Erythroblast (primary cell): ENCODE results near the gene TRAF2.

Experiments
- DNase-seq, 2 experiments: peaks; one replicate each; lab custom pipeline; 2025; lab: John Stamatoyannopoulos, UW
- GATA1 ChIP-seq: IDR thresholded peaks from 2 replicates; pipeline ENCODE4 v1.6.1; 2011; ENCODE audit warnings: low read depth, mild to moderate bottlenecking, control low read depth, low read length, moderate library complexity
- POLR2A ChIP-seq: IDR thresholded peaks from 2 replicates; pipeline ENCODE4 v1.6.1; 2011; ENCODE audit warnings: mild to moderate bottlenecking, low read length

The TRAF2 gene

DNA sequence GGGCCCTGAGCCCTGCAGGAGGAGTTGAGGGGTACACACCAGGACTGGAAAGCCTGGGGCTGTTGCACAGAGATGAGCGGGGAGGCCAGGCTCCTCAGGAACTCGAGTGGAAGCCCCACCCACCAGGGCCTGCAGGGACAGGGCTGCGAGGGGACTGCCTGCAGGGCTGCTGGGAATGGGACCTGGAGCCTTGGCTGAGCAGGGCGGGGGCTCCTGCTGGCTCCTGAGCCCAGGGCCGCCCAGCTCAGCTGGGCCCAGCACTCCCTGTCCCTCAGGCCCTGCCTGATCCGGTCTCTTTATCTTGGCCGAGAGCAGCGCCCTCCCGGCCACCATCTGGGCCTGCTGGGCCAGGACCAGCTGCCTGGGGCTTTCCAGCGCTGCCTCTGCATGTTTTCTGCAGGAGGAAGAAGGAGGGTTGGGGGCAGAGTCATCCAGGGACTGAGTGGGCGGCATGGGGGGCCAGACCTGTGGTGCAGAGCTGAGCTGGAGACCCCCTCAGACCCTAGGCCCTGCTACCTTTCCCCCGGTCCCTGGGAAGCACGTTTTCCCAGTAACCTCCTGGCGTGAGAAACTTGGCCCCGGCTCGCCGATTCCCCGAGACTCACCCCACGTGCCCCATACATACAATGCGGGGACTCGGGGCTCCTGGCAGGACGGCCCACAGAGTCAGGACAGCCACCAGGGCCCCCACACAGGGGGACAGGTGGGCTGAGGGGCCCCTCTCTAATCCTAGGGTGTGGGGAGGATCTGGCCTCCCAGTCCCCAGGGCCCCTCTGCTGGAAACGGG, 75.2 kb downstream of the TRAF2 start:
- DNase-seq: no peak
- no peak for TF ChIP-seq GATA1

DNA sequence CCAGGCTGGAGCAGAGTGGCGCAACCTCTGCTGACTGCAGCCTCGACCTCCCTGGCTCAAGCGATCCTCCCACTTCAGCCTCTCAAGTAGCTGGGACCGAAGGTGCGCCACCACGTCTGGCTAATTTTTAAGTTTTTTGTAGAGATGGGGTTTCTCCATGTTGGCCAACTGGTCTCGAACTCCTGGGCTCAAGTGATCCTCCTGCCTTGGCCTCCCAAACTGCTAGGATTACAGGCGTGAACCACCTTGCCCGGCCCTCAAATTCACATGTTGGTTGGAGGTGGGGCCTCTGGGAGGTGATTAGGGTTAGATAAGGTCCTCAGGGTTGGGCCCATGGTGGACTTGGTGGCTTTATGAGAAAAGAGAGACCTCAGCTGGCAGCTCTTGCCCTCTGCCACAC, 75.8 kb downstream of the TRAF2 start:
- no peak for DNase-seq

DNA sequence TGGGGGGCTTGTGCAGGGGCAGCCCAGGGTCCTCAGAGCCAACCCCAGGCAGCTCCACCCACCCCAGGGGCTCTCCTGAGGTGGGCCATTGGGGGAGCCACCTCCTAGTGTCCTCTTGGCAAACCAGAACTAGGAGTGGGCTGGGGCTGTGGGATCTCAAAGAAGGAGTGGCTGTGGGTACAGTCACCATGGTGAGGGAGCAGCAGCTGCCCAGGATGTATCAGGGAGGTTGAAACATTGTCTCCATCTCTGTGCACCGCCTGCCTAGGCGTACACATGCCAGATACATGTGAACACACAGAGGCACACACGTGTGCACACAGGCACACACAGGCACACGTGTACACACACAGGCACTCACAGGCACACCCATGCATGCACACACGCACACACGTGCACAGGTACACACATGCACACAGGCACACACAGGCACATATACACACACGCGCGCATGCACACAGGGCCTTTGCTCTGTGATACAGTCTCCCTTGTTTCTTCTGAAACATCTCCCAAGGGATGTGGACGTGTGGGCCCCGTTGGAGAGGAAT, 76.5 kb downstream of the TRAF2 start:
- no peak for TF ChIP-seq GATA1
- TF ChIP-seq POLR2A: no peak
- DNase-seq: no peak

More for the DNA sequence above, 75.8 kb downstream of the TRAF2 start:
- no peak for TF ChIP-seq GATA1

DNA sequence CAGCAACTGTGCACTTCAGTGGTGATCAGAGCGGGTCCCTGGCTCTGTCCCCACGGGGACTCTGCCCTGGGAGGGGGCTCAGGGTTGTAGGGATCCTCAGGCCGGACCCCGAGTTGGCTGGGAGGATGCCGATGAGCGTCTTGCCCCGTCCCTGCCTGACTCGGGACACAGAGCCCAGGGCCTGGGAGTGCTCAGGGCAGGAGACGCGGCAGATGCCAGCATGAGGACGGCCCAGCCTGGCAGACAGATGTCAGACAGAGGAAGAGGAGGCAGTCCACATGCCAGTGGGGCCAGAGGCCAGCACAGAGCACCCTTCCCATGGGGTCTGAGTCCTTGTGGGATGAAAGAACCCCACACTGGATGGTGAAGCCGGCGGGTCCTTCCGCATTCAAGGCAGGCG, 77.0 kb downstream of the TRAF2 start:
- DNase-seq: no peak
- TF ChIP-seq POLR2A: no peak

DNA sequence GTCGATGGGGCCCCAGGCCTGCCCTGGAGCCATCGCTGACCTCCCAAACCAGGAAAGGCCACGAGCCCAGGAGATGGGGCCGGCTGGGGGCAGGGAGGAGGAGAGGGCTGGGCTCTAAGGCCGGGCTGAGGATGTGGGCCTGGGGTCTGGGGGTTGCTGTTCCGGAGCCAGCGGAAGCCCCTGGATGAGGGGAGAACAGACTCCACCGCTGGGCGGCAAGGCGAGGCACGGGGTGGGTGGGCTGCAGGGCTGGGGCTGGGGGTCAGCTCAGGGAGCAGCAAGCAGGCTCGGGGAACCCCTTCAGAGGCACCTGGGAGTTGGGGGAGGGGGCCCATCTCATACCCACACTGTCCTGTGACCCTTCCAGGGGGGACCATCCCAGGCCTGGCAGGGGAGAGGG, 77.4 kb downstream of the TRAF2 start:
- DNase-seq: no peak
- no peak for TF ChIP-seq POLR2A
- no peak for TF ChIP-seq GATA1

DNA sequence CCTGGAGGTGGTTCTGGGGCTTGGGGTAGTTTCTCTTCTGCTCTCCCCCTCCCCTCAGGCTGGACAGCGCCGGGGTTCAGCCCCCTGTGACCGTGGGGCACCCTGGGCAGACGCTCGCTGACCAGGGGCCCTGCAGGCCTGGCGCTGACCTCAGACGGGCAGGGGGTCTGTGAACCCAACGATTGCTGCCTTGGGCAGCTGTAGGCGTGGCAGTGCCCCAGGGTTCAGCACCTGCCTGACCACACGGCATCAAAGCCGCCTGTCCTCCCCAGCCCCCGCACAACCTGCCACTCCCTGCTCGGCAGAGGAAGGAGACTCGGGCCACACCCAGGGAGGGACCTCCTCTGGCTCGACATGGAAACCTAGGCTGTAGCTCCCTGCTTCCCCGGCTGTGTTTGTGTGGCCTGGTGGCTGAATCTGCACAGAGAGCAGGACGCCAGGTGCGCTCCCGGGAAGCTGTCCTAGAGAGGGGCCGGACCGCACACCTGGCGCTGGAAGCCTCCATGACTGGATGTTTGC, 77.9 kb downstream of the TRAF2 start:
- peak in 1 of 2 experiments; percentile 29 for DNase-seq
- TF ChIP-seq POLR2A (no peak), GATA1 (no peak)

DNA sequence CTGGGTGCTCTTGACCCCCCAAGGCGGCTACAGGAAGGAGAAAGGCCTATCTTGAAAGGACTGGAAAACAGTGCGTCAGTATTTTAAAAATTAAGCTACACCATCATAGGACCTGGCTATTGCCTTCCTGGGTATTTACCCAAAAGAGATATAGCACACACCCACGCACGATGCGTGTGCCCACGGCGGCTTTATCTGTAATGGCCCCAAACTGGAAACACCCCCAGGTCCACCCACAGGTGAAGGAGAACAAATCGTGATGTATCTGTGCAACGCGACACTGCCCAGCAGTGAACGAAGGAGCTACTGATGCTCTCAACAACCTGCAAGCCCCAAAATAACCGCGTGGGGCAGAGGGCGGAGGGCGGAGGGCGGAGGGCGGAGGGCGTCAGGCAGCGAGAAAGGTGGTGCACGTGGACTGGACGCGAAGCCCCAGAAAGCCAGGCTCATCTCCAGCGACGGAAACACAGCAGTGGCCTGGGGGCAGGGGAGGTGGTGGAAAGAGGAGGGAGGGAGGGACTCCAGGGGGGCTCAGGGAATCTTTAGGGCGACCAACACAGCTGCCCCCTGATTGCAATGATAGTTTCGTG, 78.6 kb downstream of the TRAF2 start:
- DNase-seq: no peak
- TF ChIP-seq GATA1 (no peak), POLR2A (no peak)

DNA sequence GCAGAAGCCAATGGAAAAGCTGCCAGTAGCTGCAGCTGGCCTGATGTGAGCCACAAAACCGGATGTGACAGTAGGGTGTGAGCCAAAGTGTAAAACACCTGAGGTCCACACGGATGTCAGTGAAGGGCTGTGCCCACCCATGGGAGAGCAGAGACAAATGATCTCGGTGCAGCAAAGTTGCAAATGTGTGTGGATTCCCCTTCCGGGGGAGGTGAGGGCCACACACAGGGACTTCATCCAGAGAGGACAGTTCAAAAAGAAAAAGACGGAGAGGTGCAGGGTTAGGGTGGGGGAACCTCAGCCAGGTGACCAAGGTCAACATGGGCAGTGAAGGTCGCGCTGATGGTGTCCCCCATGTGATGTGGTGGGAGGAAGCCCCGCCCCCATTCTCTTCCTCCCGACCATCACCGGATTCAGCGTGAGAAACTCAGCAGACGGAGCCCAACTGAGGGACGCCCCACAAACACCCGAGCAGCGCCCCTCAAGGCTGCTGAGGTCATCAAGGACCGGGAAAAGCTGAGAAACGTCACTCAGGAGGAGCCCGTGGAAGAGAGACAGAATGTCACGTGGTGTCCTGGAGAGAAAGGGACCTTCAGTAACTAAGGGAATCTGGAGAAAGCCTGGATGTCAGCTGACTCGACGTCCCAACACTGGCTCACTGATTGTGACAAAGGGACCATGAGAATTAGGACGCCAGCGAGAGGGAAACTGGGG, 79.6 kb downstream of the TRAF2 start:
- no peak for TF ChIP-seq GATA1
- no peak for DNase-seq

DNA sequence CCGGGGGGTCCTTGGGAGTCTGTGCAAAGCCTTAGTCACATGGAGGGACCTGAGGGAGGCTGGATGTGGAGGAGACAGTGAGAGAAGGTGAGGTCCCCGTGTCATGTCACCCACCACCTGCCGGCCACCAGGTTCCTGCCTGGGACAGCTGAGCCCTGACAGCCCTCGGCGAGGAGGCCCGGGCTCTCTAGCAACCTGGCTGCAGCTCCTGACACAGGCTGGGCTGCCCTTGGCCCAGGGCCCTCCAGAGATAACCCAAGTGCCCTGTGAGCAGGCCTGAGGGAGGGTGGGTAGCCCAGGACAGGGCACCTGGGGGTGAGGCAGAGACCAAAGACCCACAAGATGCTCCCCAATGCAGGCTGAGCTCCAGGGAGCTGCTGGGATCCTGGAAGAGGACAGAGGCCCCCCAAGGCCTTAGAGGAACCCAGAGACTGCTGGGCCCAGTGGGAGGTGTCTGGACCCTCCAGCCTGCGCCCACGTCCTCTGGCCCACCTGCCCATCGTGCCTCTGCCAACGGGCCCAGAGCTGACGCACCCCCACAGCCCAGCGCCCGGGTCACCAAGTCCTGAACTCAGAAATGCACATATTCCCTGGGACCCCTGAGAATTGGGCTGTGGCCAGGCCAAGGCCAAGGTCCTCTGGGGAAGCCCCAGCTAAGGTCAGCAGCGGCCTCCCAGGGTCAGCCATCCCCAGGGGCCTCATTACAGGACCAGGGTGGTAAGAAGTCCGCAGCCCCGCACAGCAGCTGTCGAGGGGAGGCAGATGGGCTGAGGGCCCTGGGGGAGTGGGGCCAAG, 82.2 kb downstream of the TRAF2 start:
- DNase-seq: no peak
- TF ChIP-seq GATA1 (no peak), POLR2A (no peak)

DNA sequence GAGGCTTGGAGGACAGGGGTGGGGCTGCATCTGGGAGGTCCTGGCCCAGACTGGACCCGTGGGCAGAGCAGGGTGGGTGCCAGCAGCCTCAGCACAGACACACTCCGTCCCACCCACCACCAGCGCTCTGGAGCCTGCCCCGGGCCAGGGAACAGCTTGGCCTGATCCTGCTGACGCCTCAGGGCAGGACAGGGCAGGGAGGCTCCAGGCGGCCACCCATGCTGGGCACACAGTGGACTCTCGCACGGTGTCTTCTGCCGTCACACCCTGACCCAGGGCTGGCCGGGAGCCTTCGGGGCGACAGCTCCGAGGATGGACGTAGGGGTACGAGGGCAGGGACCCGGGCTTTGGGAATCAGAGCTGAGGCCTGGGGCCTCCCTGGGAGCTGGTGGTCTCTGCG, 82.8 kb downstream of the TRAF2 start:
- no peak for TF ChIP-seq GATA1
- TF ChIP-seq POLR2A: no peak
- DNase-seq: no peak

DNA sequence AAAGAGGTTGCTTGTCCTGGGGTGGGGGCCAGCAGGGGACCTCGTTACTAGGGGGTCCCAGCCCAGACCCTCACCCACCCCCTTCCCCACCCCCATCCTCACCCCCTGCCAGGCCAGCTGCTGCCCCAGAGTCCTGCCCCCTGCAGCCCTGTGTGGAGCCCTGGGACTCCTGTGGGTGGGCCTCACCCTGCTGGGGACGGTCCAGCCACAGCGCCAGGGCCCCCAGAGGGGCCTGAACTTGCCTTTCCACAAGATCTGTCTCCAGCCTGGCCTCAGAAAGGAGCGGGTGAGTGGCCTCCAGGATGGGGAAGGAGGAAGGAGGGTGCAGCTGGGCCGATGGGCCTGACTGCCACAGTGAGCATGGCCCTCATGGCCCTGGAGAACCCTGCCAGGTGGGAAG, 83.5 kb downstream of the TRAF2 start:
- TF ChIP-seq GATA1 (no peak), POLR2A (no peak)

DNA sequence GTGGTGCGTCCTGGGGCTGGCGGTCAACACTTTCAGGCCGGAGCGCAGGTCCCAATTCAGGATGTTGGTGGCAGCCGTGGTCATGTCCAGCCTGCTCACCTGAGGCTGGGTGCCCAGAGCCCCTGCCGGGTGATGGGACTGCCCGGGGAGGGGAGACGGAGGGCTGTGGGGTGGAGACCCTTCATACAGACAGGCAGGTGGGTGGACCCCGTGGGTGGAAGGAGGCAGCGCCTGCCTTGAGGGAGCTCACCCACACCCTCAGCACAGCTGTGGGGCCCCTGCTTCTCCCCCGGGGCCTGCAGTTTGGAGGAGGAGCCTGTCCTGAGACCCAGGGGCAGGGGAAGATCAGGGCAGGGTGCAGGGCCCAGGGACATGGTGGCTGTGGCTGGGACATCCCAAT, 84.0 kb downstream of the TRAF2 start:
- no peak for DNase-seq
- TF ChIP-seq GATA1 (no peak), POLR2A (no peak)

More for the DNA sequence above, 83.5 kb downstream of the TRAF2 start:
- no peak for DNase-seq

DNA sequence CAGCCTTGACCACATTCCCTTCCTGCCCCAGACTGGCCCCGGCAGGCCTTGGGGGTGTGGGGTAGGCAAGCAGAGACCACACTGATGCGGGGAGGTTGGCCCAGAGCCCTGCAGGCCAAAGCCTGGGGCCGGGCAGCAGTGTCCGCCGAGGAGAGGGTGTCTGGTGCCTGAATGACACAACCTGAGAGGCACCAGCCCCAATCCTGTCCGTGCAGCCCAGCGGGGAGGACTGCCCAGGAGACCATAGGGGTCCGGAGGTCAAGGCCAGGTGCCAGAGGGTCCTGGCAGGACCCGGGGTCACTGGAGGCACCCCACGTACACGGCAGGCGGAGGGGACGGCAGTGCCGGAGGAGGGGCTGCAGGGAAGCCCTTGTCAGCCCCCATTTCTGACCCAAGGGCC, 85.4 kb downstream of the TRAF2 start:
- TF ChIP-seq GATA1: no peak

More for the DNA sequence above, 85.4 kb downstream of the TRAF2 start:
- no peak for DNase-seq
